Measurements from ENCODE around the gene PTPN6. TPM values are rescaled to one million over a fixed set of nuclear protein-coding genes. Genes with fewer than 3 reads are reported as not detected.
A peak's percentile ranks its signal among the peaks of the same experiment; 100 is the strongest.

Gene PTPN6
- total and polyA plus RNA-seq, 2 of the 13 experiments (the other 11 are each of a cell fraction or from before 2014, with no cell fraction given) = 10.5 to 10.6 TPM

DNA sequence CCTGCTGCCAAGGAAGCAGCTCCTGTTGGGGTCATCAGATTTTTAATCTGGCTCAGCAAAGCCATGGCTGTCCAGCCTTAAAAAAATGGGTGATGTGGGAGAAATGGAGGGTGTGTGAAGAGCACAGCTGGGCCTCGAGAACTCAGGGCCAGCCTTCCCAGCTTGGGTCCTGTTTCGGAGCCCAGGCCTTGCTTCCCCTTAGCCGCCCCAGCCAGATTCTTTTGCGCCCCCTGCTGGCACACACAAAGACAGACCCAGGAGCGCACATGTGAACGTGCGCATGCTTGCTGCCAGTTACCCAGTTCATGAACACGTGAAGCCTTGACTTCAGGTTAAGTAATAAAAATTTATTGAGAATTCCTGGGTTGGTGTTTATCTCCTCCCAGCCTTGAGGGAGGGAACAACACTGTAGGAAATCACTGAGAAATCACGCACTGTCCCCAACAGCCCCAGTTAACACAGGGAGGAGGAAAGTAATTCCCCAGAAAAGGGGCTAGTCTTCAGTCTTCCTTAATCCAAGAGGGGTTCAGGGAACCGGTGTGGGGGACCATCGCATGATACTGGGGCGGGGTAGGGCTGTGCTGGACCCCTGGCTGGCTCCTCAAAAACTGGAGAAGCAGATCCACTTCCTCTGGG is 14.0 kb downstream of the PTPN6 start (continued):
- TF ChIP-seq, protein P1, sequence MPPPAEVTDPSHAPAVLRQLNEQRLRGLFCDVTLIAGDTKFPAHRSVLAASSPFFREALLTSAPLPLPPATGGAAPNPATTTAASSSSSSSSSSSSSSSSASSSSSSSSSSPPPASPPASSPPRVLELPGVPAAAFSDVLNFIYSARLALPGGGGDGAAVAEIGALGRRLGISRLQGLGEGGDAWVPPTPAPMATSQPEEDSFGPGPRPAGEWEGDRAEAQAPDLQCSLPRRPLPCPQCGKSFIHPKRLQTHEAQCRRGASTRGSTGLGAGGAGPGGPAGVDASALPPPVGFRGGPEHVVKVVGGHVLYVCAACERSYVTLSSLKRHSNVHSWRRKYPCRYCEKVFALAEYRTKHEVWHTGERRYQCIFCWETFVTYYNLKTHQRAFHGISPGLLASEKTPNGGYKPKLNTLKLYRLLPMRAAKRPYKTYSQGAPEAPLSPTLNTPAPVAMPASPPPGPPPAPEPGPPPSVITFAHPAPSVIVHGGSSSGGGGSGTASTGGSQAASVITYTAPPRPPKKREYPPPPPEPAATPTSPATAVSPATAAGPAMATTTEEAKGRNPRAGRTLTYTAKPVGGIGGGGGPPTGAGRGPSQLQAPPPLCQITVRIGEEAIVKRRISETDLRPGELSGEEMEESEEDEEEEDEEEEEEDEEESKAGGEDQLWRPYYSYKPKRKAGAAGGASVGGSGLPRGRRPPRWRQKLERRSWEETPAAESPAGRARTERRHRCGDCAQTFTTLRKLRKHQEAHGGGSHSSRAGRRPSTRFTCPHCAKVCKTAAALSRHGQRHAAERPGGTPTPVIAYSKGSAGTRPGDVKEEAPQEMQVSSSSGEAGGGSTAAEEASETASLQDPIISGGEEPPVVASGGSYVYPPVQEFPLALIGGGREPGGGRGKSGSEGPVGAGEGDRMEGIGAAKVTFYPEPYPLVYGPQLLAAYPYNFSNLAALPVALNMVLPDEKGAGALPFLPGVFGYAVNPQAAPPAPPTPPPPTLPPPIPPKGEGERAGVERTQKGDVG (CRISPR knock-in tag; IDR thresholded peaks at IDR 0.05; ENCODE audit: borderline replicate concordance) = 0 out of 2 replicates have a peak, but pooled peaks have one; percentile 47
- TF ChIP-seq RXRA (CRISPR knock-in tag; IDR thresholded peaks at IDR 0.05) (peak; percentile 52), MYPOP (CRISPR knock-in tag; IDR thresholded peaks at IDR 0.05) (0 out of 2 replicates have a peak, but pooled peaks have one; percentile 62), IRF2 (CRISPR knock-in tag; IDR thresholded peaks at IDR 0.05) (peak; percentile 46; the same call in 1 of the 2 replicates), SRY (CRISPR knock-in tag; IDR thresholded peaks at IDR 0.05) (no peak), NFIB (CRISPR knock-in tag; IDR thresholded peaks at IDR 0.05; ENCODE audit: borderline replicate concordance) (no peak), ZNF740 (CRISPR knock-in tag; IDR thresholded peaks at IDR 0.05) (0 out of 2 replicates have a peak, but pooled peaks have one; percentile 42), ZNF570 (CRISPR knock-in tag; IDR thresholded peaks at IDR 0.05; ENCODE audit: borderline replicate concordance) (no peak), PLSCR1 (CRISPR knock-in tag; IDR thresholded peaks at IDR 0.05; ENCODE audit: borderline replicate concordance) (no peak), HNF4A (CRISPR knock-in tag; IDR thresholded peaks at IDR 0.05) (peak; percentile 11; the same call in 1 of the 2 replicates), ZFP36L2 (CRISPR knock-in tag; IDR thresholded peaks at IDR 0.05) (no peak), KDM2A (CRISPR knock-in tag; IDR thresholded peaks at IDR 0.05; ENCODE audit: borderline replicate concordance, low read depth) (peak; percentile 61; the same call in 1 of the 2 replicates), RARA (CRISPR knock-in tag; IDR thresholded peaks at IDR 0.05) (0 out of 2 replicates have a peak, but pooled peaks have one; percentile 17)
- TF ChIP-seq, protein P2, sequence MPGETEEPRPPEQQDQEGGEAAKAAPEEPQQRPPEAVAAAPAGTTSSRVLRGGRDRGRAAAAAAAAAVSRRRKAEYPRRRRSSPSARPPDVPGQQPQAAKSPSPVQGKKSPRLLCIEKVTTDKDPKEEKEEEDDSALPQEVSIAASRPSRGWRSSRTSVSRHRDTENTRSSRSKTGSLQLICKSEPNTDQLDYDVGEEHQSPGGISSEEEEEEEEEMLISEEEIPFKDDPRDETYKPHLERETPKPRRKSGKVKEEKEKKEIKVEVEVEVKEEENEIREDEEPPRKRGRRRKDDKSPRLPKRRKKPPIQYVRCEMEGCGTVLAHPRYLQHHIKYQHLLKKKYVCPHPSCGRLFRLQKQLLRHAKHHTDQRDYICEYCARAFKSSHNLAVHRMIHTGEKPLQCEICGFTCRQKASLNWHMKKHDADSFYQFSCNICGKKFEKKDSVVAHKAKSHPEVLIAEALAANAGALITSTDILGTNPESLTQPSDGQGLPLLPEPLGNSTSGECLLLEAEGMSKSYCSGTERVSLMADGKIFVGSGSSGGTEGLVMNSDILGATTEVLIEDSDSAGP (CRISPR knock-in tag; IDR thresholded peaks at IDR 0.05; ENCODE audit: borderline replicate concordance) = peak; percentile 36; the same call in 1 of the 2 replicates
